ENCODE measurements around the gene TMA16.

Gene TMA16

DNA sequence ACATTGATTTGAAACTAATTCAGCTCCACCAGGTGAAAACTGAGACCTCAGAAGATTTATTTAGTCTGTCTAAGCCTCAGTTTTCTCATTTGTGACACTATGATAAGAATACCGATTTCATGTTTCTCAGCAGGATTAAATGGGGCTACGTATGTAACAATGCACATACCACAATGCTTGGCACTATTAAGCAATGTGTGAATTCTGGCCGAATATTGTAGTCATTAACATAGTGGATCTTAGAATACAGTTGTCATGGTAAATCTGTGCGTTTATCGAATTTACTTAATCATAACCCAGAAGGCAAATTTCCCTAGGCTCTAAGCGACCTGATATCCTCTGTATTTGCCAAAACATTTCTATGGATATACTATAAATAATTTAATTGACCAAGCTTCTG, 69.1 kb downstream of the TMA16 start:
- Histone ChIP-seq H3K27ac (ENCODE audit: low read depth, low read length) (no peak overlapping the region), H3K27me3 (ENCODE audit: control insufficient read depth, insufficient read depth, low read length) (no peaks in the 10 kb centered on the region), H3K9ac (ENCODE audit: low read length) (no peak overlapping the region), H3K9me3 (ENCODE audit: control insufficient read depth, insufficient read depth, low read depth, low read length) (no peaks in the 10 kb centered on the region), H3K36me3 (ENCODE audit: control insufficient read depth, insufficient read depth, low read length) (no peaks in the 10 kb centered on the region), H3K4me1 (ENCODE audit: control insufficient read depth, insufficient read depth, low read length) (peaks cover 16% of the 10 kb centered on the region), H3K4me3 (ENCODE audit: low read depth, low read length) (no peak overlapping the region)

GRCh38 chr4:163564221-163564720, 69.8 kb downstream of the TMA16 start:
- no peaks in the 10 kb centered on the region for H3K9me3 ChIP-seq (ENCODE audit: control insufficient read depth, insufficient read depth, low read depth, low read length)
- H3K4me3 ChIP-seq (ENCODE audit: low read depth, low read length) = no peak overlapping the region
- no peak overlapping the region for H3K27ac ChIP-seq (ENCODE audit: low read depth, low read length)
- no peaks in the 10 kb centered on the region for H3K27me3 ChIP-seq (ENCODE audit: control insufficient read depth, insufficient read depth, low read length)
- no peaks in the 10 kb centered on the region for H3K36me3 ChIP-seq (ENCODE audit: control insufficient read depth, insufficient read depth, low read length)
- H3K9ac ChIP-seq (ENCODE audit: low read length) = no peak overlapping the region
- H3K4me1 ChIP-seq (ENCODE audit: control insufficient read depth, insufficient read depth, low read length) = peaks cover 16% of the 10 kb centered on the region

DNA sequence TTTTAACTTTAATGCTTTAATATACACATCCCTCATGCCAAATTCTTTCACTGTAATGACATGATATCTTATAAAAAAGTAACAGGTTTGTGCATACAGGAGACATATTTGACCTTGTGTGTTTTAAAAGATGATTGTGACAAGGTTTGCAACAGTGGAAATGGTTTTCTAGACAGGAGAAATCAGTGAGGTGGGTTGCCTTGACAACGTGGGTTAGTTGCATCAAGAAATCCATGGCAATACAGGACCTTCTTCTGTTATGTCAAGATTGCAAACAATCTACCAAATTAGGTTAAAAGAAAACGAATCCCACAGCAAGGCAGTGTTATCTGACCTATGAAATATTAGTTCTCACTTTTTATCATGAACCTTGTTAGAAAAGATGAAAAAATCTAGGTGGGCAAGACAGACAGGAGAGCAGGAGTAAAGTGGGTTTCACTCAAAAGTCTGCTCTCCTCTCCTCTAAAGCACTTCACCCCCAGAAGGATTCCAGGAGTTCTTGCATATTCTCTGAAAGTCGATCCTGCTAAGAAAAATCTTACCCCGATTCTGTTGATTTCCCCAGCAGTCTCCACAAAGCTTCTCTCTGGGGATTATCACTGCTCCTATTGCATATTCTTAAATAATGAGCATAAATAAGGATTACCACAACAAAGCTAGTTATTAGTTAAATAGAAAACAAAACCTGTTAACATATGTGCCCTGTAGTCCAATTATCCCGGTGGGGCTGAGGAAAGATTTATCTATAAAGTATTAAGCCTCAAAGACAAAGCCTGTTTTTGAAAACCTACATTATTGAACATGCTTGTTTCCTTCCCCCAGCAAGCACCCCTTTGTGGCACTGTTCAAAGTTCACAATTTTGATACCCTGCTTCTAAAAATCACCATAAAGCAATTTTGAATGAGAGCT, 71.0 kb downstream of the TMA16 start:
- H3K4me3 ChIP-seq (ENCODE audit: low read depth, low read length) = no peak overlapping the region
- H3K27ac ChIP-seq (ENCODE audit: low read depth, low read length) = no peak overlapping the region
- peaks cover 16% of the 10 kb centered on the region for H3K4me1 ChIP-seq (ENCODE audit: control insufficient read depth, insufficient read depth, low read length)
- no peaks in the 10 kb centered on the region for H3K36me3 ChIP-seq (ENCODE audit: control insufficient read depth, insufficient read depth, low read length)
- H3K9ac ChIP-seq (ENCODE audit: low read length) = no peak overlapping the region
- H3K27me3 ChIP-seq (ENCODE audit: control insufficient read depth, insufficient read depth, low read length) = no peaks in the 10 kb centered on the region
- H3K9me3 ChIP-seq (ENCODE audit: control insufficient read depth, insufficient read depth, low read depth, low read length) = no peaks in the 10 kb centered on the region

DNA sequence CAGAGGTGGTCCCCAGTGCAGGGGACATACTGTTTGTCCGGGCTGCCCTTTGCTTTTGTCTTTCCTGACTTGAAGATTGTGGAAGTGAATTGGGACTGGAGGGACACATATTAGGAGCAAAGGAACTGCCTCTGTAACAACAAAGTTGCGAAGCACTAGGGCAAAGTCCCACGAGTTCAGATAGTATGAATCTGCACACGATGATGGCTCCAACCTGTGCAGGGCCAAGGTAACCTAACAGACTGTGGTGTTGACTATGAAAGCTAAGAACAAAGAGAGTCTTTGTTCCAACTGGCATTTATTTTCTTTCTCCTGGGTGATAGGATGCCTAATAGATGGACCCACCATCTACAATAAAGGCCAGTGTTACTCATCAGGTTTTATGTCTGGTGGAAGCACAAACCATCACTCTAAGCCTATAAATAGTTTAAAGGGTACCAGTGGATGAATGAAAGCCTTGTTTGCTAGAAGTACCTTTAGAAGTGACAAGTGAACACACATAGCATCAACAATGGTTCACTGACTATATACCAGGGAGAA, 71.8 kb downstream of the TMA16 start:
- no peak overlapping the region for H3K27ac ChIP-seq (ENCODE audit: low read depth, low read length)
- no peaks in the 10 kb centered on the region for H3K36me3 ChIP-seq (ENCODE audit: control insufficient read depth, insufficient read depth, low read length)

GRCh38 chr4:163568843-163569242, 74.4 kb downstream of the TMA16 start:
- Histone ChIP-seq H3K9me3 (ENCODE audit: control insufficient read depth, insufficient read depth, low read depth, low read length) (no peaks in the 10 kb centered on the region), H3K4me3 (ENCODE audit: low read depth, low read length) (no peak overlapping the region), H3K36me3 (ENCODE audit: control insufficient read depth, insufficient read depth, low read length) (no peaks in the 10 kb centered on the region), H3K4me1 (ENCODE audit: control insufficient read depth, insufficient read depth, low read length) (peaks cover 16% of the 10 kb centered on the region), H3K9ac (ENCODE audit: low read length) (no peak overlapping the region), H3K27ac (ENCODE audit: low read depth, low read length) (no peak overlapping the region), H3K27me3 (ENCODE audit: control insufficient read depth, insufficient read depth, low read length) (no peaks in the 10 kb centered on the region)

More for the DNA sequence above, 71.8 kb downstream of the TMA16 start:
- H3K27me3 ChIP-seq (ENCODE audit: control insufficient read depth, insufficient read depth, low read length) = no peaks in the 10 kb centered on the region
- no peak overlapping the region for H3K4me3 ChIP-seq (ENCODE audit: low read depth, low read length)
- peaks cover 16% of the 10 kb centered on the region for H3K4me1 ChIP-seq (ENCODE audit: control insufficient read depth, insufficient read depth, low read length)
- H3K9me3 ChIP-seq (ENCODE audit: control insufficient read depth, insufficient read depth, low read depth, low read length) = no peaks in the 10 kb centered on the region
- no peak overlapping the region for H3K9ac ChIP-seq (ENCODE audit: low read length)
